Hippocampal formation (tissue), 2 donors: ENCODE measurements around the gene ELSPBP1.
"Not testable (repeated sequence)": the region's sequence is repeated elsewhere in the genome, so short reads cannot be mapped to it uniquely, and the experiment has no call there.

Experiments
- DNase-seq, 2 donors: peaks; one replicate each; lab custom pipeline; 2025; lab: John Stamatoyannopoulos, UW

Gene ELSPBP1

GRCh38 chr19:48043675-48044258 lies 49.3 kb downstream of the ELSPBP1 start, which contains the start of gene CABP5:
TSS of gene CABP5 (minus strand) at chr19:48044079. CDS start at chr19:48043922, 157 bp downstream.
- DNase-seq = no peak

GRCh38 chr19:48044561-48044960 lies 50.1 kb downstream of the ELSPBP1 start:
- no peak for DNase-seq

DNA sequence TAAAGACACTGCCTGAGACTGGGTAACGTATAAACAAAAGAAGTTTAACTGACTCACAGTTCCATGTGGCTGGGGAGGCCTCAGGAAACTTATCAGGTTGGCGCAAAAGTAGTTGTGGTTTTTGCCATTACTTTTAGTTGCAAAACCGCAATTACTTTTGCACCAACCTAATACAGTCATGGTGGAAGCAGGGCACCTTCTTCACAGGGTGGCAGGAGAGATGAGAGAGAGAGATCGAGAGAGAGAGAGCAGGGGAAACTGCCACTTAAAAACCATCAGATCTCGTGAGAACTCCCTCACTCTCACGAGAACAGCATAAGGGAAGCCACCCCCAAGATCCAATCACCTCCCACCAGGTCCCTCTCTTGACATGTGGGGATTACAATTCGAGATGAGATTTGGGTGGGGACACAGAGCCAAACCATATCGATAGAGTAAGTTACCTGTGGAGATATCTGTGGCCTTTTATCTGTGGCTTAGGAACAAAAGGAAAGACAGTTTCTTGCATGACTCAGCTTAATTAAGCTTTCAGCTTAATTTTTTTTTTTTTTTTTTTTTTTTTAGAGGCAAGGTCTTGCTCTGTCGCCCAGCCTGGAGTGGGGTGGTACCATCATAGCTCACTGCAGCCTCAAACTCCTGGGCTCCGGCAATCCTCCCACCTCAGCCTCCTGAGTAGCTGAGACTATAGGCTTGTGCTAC lies 57.1 kb downstream of the ELSPBP1 start:
- DNase-seq = no peak

DNA sequence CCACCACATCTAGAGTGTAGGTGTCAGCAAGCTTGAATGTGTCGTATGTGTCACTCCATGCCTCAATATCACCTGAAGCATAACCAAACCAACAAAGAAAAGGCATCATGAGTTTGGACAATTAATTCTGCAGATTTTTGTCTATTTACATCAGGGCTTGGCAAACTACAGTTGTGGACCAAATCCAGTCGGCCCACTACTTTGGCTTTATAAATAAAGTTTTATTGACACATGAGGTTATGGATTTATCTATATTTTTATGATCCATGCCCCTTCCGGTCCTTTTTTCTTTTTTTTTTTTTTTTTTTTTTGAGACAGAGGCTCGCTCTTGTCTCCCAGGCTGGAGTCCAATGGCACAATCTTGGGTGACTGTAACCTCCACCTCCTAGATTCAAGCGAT lies 58.6 kb downstream of the ELSPBP1 start:
- no peak for DNase-seq

DNA sequence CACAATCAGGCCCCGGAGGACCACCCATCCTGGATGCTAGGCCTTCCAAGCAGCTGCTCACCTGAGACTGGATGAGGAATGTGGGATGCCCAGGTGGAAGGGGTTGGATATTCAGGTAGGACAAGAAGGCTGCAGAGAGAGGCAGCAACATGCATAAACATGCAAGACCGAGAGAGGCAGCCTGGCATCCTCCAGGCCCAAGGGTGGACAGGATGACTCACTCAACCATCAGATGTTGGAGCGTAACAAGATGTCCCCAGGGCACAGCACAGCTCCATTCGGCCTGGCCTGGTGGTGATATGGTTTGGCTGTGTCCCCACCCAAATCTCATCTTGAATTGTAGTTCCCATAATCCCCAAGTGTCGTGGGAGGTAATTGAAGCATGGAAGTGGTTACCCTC lies 59.4 kb downstream of the ELSPBP1 start:
- no peak for DNase-seq

- DNase-seq = no peak
Measured at GRCh38 chr19:48059331-48059730, 64.9 kb downstream of the ELSPBP1 start.

GRCh38 chr19:48060381-48060780 lies 65.9 kb downstream of the ELSPBP1 start:
- DNase-seq = no peak

GRCh38 chr19:48061401-48062344 lies 67.2 kb downstream of the ELSPBP1 start:
- no peak for DNase-seq

GRCh38 chr19:48064509-48064908 lies 70.1 kb downstream of the ELSPBP1 start:
- DNase-seq = no peak

GRCh38 chr19:48069435-48069834 lies 75.0 kb downstream of the ELSPBP1 start:
- peak in 1 of 2 donors; percentile 5 for DNase-seq

- not testable (repeated sequence) for DNase-seq
Measured at GRCh38 chr19:48070177-48070769, 75.8 kb downstream of the ELSPBP1 start.
